Measurements from ENCODE around the gene GJA3.
"Not testable (repeated sequence)": the region's sequence is repeated elsewhere in the genome, so short reads cannot be mapped to it uniquely, and the experiment has no call there.

The GJA3 gene

DNA sequence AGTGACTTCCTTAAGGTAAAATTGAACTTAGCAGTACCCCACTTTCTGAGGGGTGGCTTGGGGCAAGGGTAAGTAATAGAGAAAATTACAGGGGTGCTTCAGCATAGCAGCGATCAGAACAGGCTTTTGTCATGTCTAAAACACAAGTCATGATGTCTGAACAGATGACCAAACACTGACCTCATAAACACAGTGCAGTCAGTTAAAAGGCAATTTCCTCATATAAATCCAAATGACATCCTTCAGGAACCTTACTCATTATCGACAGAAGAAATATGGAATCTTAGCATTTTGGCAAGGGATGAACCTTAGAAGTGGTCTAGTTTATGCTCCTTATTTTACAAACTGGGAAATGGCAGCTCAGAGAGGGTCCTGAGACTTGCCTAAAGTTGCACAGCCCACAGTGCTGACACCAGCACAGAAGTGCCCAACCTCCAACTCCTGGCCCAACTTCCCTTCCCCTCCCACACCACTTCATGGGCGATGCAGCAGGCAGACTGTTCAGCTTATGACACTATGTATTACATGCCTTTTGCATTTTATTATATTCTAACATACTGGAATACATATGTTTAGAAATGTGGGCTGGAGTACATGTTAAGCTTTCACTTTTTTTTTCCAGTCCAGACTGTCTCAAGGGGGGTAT lies 3.6 kb downstream of the GJA3 start:
- DNase-seq (ENCODE audit: low read depth, low spot score) = no peak
- no peak overlapping the region for H3K4me3 ChIP-seq (ENCODE audit: low read length)

DNA sequence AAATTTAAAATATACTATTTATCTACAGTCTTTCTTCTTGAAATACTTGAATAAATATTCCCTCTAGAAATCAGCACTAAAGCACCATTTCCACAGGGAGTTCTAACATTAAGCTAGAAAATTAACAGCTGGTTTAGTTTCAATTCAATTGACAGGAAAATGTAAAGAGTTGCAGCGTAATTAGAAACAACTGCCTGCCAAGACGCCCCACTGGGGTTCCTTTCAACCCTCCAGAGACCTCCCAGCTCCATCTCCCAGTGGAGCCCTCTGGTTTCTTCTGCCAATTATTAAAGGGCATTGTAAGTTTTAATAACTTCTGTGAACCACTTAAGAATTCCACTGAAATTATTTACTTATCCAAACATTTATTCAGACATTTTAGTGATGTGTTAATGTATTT lies 4.2 kb downstream of the GJA3 start:
- H3K4me3 ChIP-seq (ENCODE audit: low read length) = no peak overlapping the region
- no peak for DNase-seq (ENCODE audit: low read depth, low spot score)

DNA sequence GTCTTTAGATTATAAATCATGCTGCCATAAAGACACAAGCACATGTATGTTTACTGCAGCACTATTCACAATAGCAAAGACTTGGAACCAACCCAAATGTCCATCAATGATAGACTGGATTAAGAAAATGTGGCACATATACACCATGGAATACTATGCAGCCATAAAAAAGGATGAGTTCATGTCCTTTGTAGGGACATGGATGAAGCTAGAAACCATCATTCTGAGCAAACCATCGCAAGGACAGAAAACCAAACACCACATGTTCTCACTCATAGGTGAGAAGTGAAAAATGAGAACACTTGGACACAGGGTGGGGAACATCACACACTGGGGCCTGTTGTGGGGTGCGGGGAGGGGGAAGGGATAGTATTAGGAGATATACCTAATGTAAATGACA lies 7.6 kb downstream of the GJA3 start:
- H3K4me3 ChIP-seq (ENCODE audit: low read length); DNase-seq (ENCODE audit: low read depth, low spot score): not testable (repeated sequence)

DNA sequence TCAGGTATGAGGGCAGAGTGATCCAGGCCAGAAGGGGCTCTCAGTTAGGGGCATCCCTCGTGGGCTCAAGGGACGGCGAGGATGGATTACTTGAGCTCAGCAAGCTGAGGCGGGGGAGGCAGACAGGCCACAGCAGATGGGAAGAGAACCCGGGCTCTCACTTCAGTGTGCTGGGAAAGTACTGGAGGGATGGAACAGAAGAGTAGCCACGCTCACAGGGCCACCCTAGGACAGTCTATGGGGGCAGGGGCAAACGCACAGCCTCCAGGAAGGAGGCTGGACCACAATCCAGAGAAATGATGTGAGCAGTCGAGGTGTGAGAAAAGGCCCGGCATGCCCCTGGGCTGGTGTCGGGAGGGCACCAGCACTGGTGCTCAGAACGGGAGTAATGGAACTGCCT lies 9.2 kb downstream of the GJA3 start:
- H3K4me3 ChIP-seq (ENCODE audit: low read length) = no peak overlapping the region
- DNase-seq (ENCODE audit: low read depth, low spot score) = no peak

DNA sequence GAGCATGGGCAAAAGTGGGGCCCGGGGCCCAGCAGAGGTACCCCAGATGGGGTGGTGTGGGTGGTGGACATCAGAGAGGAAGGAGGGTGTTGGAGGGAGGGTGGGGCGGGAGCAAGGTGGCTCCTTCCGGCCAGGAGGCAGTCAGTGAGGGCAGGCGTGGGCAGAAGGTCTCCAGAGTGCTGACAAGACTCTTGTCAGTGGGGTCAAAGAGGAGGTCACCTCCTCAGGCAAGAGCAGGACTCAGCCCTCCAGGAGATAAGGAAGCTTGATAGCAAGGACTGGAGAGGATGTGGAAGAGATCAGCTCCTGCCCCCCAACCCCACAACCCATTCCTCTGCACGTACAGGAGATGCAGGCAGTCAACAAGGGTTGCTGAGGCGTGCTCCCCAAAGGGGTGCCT lies 9.8 kb downstream of the GJA3 start:
- no peak for DNase-seq (ENCODE audit: low read depth, low spot score)
- H3K4me3 ChIP-seq (ENCODE audit: low read length) = no peak overlapping the region

DNA sequence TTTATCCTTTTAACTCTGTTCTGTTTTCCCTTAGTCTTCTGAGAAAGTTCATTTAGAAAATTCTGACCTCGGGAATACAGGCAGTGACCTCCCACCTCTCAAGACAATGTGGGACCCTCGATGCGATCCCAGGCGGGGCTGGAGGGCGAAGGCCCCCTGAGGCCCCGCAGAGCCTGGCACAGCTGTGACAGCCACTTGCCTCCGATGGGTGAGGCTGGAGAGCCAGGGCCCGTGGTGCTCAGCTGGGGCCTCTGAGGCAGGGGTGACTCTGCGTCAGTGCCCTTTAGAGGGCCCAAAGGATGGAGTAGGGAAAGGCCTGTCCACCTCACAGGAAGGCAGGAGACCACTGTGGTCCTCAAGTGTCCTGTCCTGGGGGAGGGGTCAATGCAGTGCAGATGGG lies 10.3 kb downstream of the GJA3 start:
- no peak overlapping the region for H3K4me3 ChIP-seq (ENCODE audit: low read length)
- no peak for DNase-seq (ENCODE audit: low read depth, low spot score)

DNA sequence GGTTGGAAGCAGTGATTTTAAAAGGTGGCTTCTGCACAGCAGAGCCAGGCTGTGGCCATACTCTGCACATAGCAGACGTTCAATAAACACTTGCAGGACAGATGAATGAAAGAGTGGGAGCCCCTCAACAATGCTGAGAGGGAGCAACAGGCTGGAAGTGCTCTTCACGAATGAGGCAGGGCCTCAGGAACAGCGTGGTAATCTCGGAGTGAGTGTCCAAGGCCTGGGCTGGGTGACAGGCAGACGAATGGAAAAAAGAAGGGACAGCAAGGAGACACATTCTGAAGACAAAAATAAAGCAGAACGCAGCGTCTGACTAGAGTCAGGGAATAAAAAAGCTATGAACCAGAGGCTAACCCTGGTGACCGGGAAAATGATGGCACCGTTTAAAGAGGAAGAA lies 11.1 kb downstream of the GJA3 start:
- H3K4me3 ChIP-seq (ENCODE audit: low read length) = no peak overlapping the region
- DNase-seq (ENCODE audit: low read depth, low spot score) = no peak

DNA sequence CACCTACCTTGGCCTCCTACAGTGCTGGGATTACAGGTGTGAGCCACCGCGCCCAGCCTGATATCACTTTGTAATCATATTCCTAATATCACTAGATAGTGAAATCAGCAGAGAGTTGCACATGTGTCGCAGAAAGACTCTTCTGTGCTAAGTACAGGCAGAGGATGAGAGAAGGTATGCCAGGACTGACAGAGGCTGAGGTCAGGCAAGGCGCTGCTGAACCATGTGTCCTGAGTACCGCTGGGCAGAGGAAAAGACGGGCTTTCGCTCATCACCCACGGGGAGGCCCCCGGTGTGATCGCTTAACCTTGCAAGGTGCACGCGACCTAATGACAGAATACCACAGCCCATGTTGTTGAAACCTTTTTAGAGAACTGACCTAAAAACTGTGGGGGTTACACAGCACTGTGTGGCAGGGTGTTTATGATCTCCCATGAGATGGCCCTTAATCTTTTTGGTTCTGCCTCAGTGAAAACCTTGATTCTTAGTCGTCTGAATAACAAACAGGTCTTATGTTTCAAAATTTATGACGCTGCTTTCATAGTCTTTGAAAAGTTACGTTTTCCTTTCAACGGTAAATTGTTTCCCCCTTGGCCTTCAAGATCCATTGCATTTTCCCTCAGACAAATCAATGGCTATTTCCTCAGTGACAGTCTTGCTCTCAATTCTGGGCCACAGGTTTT lies 12.2 kb downstream of the GJA3 start:
- DNase-seq (ENCODE audit: low read depth, low spot score) = no peak
- H3K4me3 ChIP-seq (ENCODE audit: low read length) = no peak overlapping the region

DNA sequence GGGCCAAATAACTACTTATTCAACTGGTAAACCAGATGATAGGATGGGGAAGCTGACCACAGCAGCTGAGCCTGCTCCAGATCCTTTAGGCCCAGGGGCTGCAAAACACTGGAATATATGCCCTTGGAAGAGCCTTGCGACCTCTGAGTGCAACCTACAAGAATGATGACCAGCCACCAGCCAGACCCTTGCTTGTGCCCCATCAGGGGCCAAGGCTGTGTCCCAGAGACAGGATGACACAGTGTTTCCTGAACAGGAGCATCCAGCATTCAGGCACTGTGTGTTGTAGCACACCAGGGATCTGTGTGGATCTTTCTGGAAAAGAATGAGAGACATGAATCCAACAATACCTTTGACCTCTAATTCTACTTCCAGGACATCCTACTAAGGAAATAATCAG lies 14.5 kb downstream of the GJA3 start:
- H3K4me3 ChIP-seq (ENCODE audit: low read length) = no peak overlapping the region
- no peak for DNase-seq (ENCODE audit: low read depth, low spot score)

DNA sequence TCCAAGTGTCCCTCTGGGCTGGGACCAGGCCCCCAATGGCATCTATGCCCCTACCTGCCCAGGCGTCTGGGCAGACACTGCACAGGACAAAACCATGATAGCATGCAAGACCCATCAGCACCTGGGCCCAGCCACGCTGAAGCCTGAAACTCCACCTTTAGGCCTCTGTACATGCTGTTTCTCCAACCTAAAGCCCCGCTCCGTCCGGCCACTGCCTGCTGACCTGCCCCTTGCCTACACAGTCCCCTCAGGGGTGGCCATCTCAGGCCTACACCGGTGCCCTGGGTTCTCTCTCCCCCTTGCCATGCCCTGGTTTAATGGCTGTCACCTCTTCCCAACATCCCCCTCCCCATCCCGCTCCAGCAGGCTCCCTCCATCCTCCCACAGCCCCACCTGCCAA lies 15.3 kb downstream of the GJA3 start:
- H3K4me3 ChIP-seq (ENCODE audit: low read length) = no peak overlapping the region
- DNase-seq (ENCODE audit: low read depth, low spot score) = no peak

DNA sequence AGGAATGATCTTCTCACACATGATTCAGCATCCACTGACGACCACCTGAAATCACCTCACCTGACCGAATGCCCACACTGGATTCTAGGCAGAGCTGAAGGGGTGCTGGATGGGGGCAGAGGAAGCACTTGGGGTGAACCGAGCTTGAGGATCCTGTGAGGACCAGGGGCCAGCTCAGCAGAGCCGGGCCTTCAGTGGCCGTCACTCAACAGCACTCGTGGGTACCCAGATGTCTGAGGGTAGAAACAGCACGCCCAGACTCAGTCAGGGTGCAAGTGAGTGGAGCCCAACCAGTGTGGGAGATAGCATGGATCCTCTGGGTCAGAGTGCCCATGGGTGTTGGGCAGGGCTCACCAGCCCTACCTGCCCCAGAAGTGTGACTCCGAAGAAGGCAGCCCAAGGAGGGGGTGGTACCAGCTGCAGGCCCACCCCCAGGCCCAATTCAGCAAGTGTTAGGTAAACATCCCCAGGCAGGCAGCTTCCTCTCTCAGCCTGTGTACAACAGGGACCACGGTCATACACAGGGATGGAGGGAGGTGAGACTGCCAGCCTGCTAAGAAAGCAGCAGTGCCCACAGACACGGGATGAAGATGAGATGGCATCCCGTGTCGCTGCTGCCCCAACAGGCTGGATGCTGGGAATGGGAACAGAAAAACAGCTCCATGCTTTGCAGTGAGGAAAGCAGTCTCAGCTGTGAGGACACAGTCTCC lies 16.6 kb downstream of the GJA3 start:
- no peak for DNase-seq (ENCODE audit: low read depth, low spot score)
- H3K4me3 ChIP-seq (ENCODE audit: low read length) = no peak overlapping the region

DNA sequence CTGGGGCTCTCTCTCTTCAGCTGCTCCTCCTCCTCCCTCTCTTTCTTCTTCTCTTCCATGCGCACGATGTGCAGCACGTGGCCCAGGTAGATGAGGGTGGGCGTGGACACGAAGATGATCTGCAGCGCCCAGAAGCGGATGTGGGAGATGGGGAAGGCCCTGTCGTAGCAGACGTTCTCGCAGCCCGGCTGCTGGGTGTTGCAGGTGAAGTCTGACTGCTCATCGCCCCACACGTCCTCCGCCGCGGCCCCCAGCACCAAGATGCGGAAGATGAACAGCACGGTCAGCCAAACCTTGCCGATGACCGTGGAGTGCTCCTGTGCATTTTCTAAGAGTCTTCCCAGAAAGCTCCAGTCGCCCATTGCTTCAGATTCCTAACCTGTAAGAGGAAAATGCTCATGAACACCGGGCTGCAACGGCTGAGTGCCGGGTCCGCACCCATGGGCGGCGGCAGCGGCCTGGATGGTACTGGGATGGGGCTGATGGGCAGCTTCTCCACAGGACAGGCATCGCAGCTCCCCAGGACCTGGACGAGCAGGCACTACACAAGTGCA lies 17.8 kb downstream of the GJA3 start:
- no peak overlapping the region for H3K4me3 ChIP-seq (ENCODE audit: low read length)
- no peak for DNase-seq (ENCODE audit: low read depth, low spot score)

DNA sequence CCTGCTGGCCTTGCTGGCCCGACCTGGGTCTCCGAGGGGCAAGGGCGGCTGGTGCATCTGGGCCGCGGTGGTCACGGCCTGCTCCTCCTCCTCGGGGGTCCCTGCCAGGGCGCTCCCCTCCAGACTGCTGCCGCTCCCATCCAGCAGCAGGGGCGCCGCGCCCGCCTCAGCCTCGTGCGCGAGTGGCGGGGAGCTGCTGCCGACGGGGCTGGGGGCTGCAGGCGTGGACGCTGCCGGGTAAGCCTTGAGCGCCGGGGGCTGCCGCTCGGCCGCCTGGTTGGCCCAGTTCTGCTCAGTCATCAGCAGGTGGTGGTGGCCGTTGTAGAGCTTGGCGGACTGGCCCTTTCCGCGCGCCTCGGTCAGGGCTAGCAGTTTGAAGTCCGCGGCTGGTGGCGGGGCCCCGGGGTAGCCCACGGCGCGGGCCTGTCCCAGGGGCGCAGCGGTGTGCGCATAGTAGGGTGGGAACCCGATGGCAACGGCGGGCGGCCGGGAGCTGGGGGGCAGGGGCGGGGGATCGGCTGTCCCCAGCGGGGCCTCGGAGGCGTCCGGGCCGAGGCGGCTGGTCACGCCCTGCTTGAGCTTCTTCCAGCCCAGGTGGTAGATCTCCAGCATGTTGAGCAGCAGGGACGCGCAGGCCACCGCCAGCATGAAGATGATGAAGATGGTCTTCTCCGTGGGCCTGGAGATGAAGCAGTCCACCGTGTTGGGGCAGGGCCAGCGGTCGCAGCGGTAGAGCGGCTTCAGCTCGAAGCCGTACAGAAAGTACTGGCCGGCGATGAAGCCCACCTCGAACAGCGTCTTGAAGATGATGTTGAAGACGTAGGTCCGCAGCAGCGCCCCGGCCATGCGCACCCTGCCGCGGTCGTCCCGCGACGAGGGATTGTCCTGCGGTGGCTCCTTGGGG lies 18.6 kb downstream of the GJA3 start:
- no peak for DNase-seq (ENCODE audit: low read depth, low spot score)

DNA sequence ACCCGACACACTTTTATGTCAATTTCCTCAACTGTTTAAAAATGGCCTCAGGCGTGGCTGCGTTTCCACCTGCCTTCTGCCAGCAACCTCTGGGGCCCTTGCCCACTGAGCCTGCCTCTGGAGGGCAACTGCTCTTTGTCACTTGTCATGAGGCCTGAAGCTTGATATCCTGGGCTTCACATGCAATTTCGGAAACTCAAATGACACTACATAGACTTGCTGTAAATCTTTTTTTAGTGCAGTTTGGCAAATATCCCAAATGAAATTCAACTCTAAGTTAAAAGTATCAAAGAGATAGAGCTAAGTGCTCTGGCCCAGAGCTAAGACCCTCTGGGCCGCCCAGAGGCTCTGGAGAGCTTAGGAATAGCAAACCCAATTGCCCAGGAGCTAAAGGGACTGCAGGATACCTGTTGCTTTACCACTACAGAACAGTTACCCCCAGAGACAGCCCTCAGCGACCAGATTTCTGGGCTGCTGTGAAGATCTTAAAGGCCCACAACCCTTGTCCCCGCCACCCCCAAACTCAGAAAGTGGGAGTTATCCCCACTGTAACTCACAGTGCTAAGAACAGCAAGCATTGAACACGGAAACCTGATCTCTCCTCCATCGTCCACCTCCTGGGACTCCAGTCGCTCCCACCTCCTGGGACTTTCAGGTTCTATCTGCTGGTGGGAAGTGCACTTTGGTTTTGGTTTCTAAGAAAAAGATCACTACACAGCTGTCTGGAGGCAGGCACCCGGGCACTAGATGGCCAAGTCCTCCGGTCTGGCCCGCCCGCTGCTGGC lies 19.4 kb downstream of the GJA3 start:
- no peak overlapping the region for H3K4me3 ChIP-seq (ENCODE audit: low read length)
- DNase-seq (ENCODE audit: low read depth, low spot score) = no peak

More for the DNA sequence above, 18.6 kb downstream of the GJA3 start:
- no peak overlapping the region for H3K4me3 ChIP-seq (ENCODE audit: low read length)

DNA sequence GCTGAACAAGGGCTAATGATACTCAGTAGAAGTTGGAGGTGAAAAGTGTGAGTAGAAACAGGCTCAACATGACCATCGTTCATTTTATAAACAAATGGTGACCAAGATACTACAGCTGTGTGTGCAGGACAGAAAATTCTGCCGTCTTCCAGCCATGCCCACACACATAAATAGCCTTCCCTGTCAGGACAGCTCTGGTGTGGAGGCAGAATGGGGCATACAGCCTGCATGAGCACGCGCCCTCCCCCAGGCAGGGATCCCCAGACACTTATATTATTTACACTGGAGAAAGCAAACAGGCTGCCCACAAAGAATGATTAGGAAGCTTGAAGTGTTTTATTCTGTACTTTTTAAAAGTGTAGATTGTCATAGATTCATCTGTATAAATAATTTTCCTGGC lies 20.4 kb downstream of the GJA3 start:
- no peak overlapping the region for H3K4me3 ChIP-seq (ENCODE audit: low read length)
- DNase-seq (ENCODE audit: low read depth, low spot score) = no peak

DNA sequence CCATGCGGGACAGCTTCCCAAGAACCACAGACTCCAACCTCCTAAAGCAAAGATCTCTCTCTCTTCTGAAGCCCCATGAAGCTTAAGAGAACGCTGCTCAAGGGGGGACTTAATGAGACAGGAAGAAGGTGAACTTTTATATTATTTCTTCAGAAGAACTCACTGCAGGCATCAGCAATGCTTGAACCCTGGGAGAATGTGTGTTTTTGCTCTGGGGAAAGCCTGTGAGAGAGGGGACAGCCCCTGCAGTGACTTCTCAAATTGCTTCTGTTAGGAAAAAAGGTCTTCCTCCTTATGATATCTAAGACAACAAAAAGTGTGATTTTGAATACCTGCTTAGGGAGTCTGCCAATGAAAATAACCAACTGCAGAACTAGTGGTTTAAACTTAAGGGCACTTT lies 23.0 kb downstream of the GJA3 start:
- no peak overlapping the region for H3K4me3 ChIP-seq (ENCODE audit: low read length)
- DNase-seq (ENCODE audit: low read depth, low spot score) = no peak

DNA sequence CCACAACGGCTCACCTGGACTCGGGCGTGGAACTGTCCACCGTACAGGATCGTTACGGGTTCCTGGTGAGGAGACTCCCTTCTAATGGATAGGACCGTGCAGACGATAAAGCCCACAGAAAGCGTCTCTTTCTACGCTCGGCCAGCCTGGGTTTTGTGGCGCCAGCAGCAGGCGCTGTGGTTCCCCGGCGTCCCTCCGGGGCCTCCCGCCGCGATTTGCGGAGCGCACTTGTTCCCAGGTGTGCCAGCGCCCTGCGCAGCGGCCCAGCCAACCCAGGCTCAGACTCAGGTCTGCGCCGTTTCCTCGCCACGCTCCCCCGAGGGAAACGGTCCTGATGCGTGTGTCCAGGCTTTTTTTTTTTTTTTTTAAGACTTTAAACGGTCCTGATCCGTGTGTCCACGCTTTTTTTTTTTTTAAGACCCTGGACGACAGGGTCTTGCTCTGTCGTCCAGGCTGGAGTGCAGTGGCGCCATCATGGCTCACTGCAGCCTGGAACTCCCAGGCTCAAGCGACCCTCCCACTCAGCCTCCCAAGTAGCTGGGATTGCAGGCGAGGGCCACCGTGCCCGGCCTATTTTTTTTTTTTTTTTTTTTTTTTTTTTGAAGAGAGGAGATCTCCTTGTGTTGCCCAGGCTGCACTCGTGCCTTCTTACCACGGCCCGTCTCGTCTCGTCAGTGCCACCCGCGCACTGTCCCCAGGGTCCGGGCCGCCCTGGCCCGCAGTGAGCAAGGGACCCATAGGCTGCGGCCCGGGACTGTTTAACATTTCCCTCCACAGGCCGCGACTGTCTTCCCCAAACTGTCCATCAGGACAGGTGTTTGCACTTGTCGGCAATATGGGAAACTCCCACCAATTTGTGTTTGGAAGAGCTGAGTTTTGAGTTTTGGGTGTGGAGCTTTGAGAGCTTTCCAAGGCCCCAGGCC lies 23.8 kb downstream of the GJA3 start:
- DNase-seq (ENCODE audit: low read depth, low spot score) = no peak

DNA sequence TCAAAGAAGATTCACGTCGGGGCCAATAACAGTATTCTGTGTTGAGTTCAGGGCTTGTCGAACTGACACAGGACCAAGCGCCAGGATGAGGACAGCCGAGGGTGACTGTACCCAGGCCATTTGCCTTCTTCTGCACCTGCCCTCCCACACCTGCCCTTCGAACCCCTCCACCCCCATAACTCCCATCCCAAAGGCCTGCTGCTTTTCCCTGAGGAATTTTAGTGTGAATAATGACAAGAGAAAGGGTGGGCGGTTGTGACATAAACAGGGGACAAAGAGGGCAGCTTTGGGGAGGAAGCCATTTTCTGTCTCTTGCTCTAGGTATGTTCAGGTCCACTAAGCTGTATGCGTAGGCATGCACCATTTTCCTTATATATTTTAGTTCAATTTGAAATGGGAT lies 26.1 kb downstream of the GJA3 start:
- no peak for DNase-seq (ENCODE audit: low read depth, low spot score)
- no peak overlapping the region for H3K4me3 ChIP-seq (ENCODE audit: low read length)

More for the DNA sequence above, 23.8 kb downstream of the GJA3 start:
- no peak overlapping the region for H3K4me3 ChIP-seq (ENCODE audit: low read length)

All from Jurkat, Clone E6-1 (cell line).